ENCODE measurements around the gene MTMR12.

DNA sequence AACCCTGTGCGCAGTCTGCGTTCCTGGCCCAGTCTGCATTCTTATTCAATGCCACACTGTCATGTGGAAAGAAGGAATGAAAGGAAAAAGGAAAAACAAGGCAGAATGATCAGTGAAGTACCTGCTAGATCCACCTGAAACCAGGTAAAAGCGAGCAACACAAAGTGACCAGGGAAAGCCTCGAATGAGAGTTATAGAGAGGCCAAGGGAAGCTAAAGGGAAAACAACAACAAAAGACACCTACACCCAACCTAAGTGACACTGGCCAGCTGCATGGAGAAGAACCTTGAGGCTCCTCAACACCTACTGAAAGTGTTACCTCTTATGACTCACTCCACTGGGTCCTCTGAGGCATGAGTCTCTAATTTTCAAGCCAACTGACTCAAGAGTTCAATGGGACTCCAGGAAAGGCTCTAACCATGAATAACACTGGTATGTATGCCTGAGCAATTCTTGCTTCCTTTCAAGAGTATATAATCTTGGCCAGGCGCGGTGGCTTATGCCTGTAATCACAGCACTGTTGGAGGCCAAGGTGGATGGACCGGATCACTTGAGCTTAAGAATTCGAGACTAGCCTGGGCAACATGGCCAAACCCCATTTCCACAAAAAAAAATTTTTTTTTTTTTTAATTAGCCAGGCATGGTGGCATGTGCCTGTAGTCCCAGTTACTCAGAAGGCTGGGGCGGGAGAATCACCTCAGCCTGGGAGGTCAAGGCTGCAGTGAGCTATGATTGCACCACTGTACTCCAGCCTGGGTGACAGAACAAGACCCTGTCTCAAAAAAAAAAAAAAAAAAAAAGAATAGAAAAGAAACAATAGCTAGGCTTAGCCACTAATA, 29.0 kb downstream of the MTMR12 start:
- TF ChIP-seq FOXP2 (optimal IDR thresholded peaks at IDR 0.05; ENCODE audit: control extremely low read depth, extremely low read length, insufficient read depth), result no peak
- TF ChIP-seq EZH2 (IDR thresholded peaks at IDR 0.05), result no peak
- no peak for TF ChIP-seq POLR2AphosphoS5 (IDR thresholded peaks at IDR 0.05; ENCODE audit: borderline replicate concordance, low read depth, low read length)

All from SK-N-MC (cell line).